GM19193 (cell line): ENCODE results near the gene CABS1.

Source experiments
- POLR2A ChIP-seq: IDR thresholded peaks from 4 replicates; pipeline ENCODE4 v1.6.1; 2011; ENCODE audit not compliant: insufficient read depth, insufficient read length; ENCODE audit errors: extremely low read depth

CABS1 gene

DNA sequence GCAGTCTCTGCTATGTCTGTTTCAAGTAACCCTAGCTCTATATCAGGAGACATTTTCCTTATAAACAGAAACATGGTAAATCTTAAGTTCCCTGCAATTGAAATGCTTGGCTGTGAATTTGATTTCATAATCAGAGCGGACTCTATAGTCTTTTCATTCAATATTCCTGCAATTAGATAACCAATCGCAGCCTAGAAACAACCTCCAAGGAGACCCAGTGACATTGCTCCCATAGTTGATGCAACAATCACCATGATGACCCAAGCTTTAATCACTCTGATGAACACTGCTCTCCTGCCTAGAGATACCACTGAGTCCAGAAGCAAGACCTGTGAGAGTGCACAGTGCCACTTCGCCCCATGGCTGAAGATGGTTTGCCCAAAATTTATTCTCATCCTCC lies at the start of gene CABS1:
Gene CABS1 (plus strand): TSS at position 301 of the 400 bp plus-strand sequence. CDS start 59 bp downstream, at position 360.
- no peak for TF ChIP-seq POLR2A

- no peak for TF ChIP-seq POLR2A
These were observed 46.1 kb upstream of the CABS1 start for GRCh38 chr4:70288651-70289050.

DNA sequence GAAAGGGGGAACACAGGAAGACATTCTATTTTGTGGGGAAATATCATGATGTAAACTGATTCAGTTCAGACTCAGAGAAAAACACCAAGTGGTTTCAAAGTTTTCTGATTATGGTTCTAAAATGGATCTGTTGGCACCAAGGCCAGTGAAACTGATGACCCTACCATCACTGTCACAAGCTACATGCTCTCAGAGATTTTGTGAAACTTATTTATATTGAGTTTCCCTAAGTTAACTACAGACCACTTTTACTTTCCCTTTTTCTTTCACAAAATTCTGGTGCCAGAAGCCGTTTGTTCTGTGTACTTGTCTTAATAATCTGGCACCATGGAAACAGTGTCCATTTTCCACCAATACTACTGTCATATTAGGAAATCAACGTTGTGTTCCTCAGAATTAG lies 43.4 kb upstream of the CABS1 start:
- TF ChIP-seq POLR2A = no peak

DNA sequence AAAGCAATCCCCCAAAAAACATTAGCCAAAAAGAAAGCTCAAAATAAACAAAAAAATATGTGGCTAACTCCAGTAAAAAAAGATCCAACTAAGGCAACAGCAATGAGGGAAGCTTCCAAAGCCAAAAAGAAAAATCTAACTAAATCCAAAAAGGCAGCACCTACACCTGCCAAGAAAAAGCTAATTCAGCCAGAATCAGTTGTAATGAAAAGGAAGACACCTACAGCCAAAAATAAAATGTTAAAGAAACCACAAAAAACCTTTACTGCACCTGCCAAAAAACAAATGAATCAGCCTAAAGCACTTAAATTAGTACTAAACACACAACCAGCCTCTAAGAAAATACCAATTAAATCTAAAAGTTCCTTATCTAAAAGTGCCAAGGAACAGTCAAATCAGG lies 37.2 kb upstream of the CABS1 start:
- TF ChIP-seq POLR2A = no peak

GRCh38 chr4:70298051-70298450 lies 36.7 kb upstream of the CABS1 start:
- TF ChIP-seq POLR2A = no peak

- no peak for TF ChIP-seq POLR2A
These were observed 35.1 kb upstream of the CABS1 start for GRCh38 chr4:70299643-70300042.

GRCh38 chr4:70300215-70300614 lies 34.6 kb upstream of the CABS1 start:
- TF ChIP-seq POLR2A = no peak

DNA sequence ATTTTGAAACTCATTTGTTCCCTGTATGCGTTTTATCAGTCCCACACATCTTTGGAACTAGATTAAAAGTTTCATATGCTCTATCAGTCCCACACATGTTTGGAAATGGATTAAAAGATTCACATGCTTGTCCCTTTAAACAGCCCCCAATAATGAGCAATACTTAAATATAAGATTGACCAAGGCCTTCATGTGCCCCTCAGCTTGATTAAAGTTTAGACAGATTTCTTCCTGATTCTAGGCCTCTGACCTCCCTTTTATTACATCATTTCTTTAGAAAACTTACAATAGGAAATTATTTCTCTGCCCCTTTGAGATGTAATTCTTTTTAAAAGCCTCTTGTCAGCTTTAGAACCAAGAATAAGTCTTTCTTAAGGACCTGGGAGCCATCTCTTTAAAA lies 31.7 kb upstream of the CABS1 start:
- TF ChIP-seq POLR2A = no peak

- no peak for TF ChIP-seq POLR2A
These were observed 29.2 kb upstream of the CABS1 start for GRCh38 chr4:70305601-70306000.

- TF ChIP-seq POLR2A = no peak
These were observed 28.7 kb upstream of the CABS1 start for GRCh38 chr4:70306076-70306475.

GRCh38 chr4:70313736-70314135 lies 21.0 kb upstream of the CABS1 start:
- no peak for TF ChIP-seq POLR2A

DNA sequence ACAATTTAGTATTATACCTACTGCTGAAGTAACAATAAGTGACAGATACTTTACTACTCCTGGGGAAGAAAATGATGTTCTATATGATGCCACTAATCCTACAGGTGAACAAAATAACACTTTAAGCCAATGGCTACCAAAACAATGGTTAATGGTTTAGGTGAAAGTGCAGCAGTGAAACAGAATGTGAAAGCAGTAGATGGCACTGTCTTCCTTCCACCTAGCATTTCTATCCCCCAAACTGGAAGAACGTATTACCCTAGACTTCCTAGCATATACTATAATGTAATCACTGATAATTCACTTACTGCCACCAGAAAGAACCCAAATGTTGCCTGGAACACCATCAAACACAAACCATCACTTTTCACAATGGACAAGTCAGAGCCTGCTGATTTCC lies 18.9 kb upstream of the CABS1 start:
- no peak for TF ChIP-seq POLR2A

DNA sequence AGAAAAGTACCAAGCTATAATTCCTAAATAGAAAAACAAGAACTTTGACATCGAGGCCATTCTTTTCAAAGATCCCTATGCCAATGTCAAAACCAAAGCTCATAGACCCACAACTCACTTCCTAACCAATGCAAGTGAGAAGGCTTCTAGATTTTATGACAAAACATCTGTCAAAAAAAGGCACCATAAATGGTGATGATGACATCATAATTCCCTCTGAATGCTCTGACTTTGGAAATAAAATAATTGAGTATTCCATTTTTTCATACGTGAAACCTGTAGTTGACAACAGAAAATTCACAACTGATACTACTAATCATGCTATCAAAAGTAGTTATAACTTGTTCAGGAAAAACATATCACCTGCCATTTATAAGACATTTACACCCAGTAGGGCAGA lies 8.7 kb upstream of the CABS1 start:
- TF ChIP-seq POLR2A = no peak

DNA sequence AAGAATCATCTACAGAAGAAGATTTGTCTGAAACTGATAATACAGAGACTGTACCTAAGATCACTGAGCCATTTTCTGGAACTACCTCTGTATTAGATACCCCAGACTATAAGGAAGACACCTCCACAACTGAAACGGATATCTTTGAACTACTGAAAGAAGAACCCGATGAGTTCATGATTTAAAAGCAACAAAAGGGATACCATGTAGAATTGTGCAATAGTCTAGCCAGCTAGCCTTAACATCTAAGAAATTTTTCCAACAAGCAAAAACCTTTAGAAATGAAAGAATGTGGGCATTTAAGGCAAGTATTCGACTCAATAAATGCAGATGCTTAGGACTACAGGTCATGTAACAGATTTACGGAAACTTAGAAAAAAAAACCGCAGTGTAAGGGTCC lies 1.3 kb downstream of the CABS1 start:
- no peak for TF ChIP-seq POLR2A

- TF ChIP-seq POLR2A = no peak
These were observed 3.2 kb downstream of the CABS1 start for GRCh38 chr4:70337886-70338420.

DNA sequence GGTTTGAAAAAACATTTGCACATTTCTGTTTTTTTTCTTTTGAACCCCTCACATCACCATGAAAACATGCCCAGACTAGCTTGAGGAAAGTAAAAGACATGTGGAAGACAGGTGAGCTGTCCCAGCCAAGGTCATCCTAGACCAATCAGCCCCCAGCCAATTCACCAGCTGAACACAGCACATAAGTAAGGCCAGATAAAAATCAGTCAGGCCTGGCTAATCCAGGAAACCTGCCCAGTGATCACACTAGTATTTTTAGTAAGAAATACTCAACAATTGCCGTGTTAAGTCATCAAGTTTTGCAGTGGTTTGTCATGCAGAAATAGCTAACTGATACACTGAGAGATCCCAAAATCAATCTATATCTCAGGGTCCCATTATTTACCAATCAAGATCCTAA lies 21.4 kb downstream of the CABS1 start:
- TF ChIP-seq POLR2A = no peak

DNA sequence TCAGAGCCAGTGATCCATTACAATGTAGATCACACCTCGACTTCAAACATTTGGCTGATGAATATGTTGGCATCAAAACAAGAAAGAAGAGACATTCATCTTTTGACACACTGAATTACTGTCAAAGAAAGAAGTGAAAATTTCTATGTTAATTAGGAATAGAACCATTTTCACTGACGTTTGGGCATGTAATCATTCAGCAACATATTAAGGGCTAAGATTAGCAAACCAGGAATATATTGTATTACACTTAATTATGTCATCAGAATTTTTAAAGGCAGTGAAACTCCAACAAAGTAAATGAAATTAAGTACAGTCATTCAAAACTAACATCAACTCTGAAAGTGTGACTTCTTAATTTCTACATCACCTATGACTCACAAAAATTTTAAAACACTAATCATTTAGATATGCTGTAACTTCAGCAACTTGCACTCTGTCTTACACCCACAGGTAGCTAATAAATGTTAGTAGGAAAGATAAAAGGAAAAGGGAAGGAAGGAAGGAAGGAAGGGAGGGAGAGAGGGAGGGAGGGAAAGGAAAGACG lies 24.4 kb downstream of the CABS1 start:
- no peak for TF ChIP-seq POLR2A
